DOHH2 (cell line): ENCODE data around the gene KL.

Experiments used
- H3F3A ChIP-seq: fragments of 200-600 bp; sonication (generic), shearing (Covaris generic); 2 replicates; pipeline ENCODE4 v1.6.0; 2016; ENCODE audit warnings: antibody characterized with exemption, mild to moderate bottlenecking; ENCODE audit not compliant: control insufficient read depth, insufficient read depth
- H3K27ac ChIP-seq: fragments of 200-600 bp; sonication (generic); 2 replicates; pipeline ENCODE4 v1.5.1; 2014; ENCODE audit warnings: low read depth, mild to moderate bottlenecking, low read length, moderate library complexity
- H3K27me3 ChIP-seq: fragments of 200-600 bp; sonication (generic); 2 replicates; pipeline ENCODE4 v1.6.1; 2014; ENCODE audit warnings: mild to moderate bottlenecking, low read length, mixed read lengths; ENCODE audit not compliant: control insufficient read depth
- H3K36me3 ChIP-seq: fragments of 200-600 bp; sonication (generic); 2 replicates; pipeline ENCODE4 v1.6.1; 2014; ENCODE audit warnings: mild to moderate bottlenecking, low read length, moderate library complexity, mixed read lengths; ENCODE audit not compliant: control insufficient read depth
- H3K4me1 ChIP-seq: fragments of 200-600 bp; sonication (generic); 2 replicates; pipeline ENCODE4 v1.6.1; 2014; ENCODE audit warnings: mild to moderate bottlenecking, low read length, mixed read lengths; ENCODE audit not compliant: control insufficient read depth
- H3K4me2 ChIP-seq: fragments of 200-600 bp; sonication (generic); 2 replicates; pipeline ENCODE4 v1.6.0; 2014; ENCODE audit warnings: mild to moderate bottlenecking, low read length, moderate library complexity
- H3K4me3 ChIP-seq: fragments of 200-600 bp; sonication (generic); 2 replicates; pipeline ENCODE4 v1.5.1; 2014; ENCODE audit warnings: mild to moderate bottlenecking, low read length, mixed read lengths
- H3K79me2 ChIP-seq: fragments of 200-600 bp; sonication (generic); 2 replicates; pipeline ENCODE4 v1.6.1; 2014; ENCODE audit warnings: mild to moderate bottlenecking, low read length, mixed read lengths; ENCODE audit not compliant: control insufficient read depth
- H3K9me2 ChIP-seq: fragments of 200-600 bp; sonication (generic); replicated peaks from 2 replicates; pipeline ENCODE4 v1.6.1; 2014; ENCODE audit warnings: mild to moderate bottlenecking, low read length, mixed read lengths; ENCODE audit not compliant: control insufficient read depth
- H3K9me3 ChIP-seq: fragments of 200-600 bp; sonication (generic); 2 replicates; pipeline ENCODE4 v1.6.1; 2014; ENCODE audit warnings: antibody characterized with exemption, low read length, mixed read lengths; ENCODE audit not compliant: control insufficient read depth, insufficient read depth
- H4K20me1 ChIP-seq: fragments of 200-600 bp; sonication (generic); 2 replicates; pipeline ENCODE4 v1.6.0; 2014; ENCODE audit warnings: low read depth, mild to moderate bottlenecking, antibody characterized with exemption, low read length, moderate library complexity; ENCODE audit not compliant: control insufficient read depth, insufficient read depth
- CTCF ChIP-seq: fragments of 200-600 bp; sonication (generic); IDR thresholded peaks from one replicate; pipeline ENCODE4 v1.5.1; 2014; ENCODE audit warnings: antibody characterized with exemption, mild to moderate bottlenecking, low read depth, low read length; ENCODE audit not compliant: poor library complexity, severe bottlenecking
- EZH2phosphoT487 ChIP-seq: fragments of 200-600 bp; sonication (generic); IDR thresholded peaks from 2 replicates; pipeline ENCODE4 v1.6.1; 2017; ENCODE audit warnings: borderline replicate concordance, mild to moderate bottlenecking, antibody characterized with exemption, low read length, moderate library complexity, mixed read lengths

Gene KL

GRCh38 chr13:33003458-33004019 is 12.7 kb upstream of the KL start:
- Histone ChIP-seq H3K4me1 (no peaks in the 10 kb centered on the region), H3K4me2 (no peak overlapping the region), H4K20me1 (no peaks in the 10 kb centered on the region), H3K27me3 (no peaks in the 10 kb centered on the region), H3F3A (no peaks in the 10 kb centered on the region), H3K9me2 (no peaks in the 10 kb centered on the region), H3K79me2 (no peaks in the 10 kb centered on the region), H3K9me3 (no peaks in the 10 kb centered on the region), H3K27ac (no peak overlapping the region), H3K36me3 (no peaks in the 10 kb centered on the region), H3K4me3 (no peak overlapping the region)
- no peak for TF ChIP-seq CTCF
- no peak for TF ChIP-seq EZH2phosphoT487

GRCh38 chr13:33004511-33004910 is 11.7 kb upstream of the KL start:
- no peak overlapping the region for H3K4me3 ChIP-seq
- H3K79me2 ChIP-seq, result no peaks in the 10 kb centered on the region
- no peaks in the 10 kb centered on the region for H3K4me1 ChIP-seq
- no peak overlapping the region for H3K4me2 ChIP-seq
- H4K20me1 ChIP-seq, result no peaks in the 10 kb centered on the region
- no peaks in the 10 kb centered on the region for H3K27me3 ChIP-seq
- TF ChIP-seq EZH2phosphoT487, result no peak
- TF ChIP-seq CTCF, result no peak
- no peaks in the 10 kb centered on the region for H3K9me2 ChIP-seq
- H3K36me3 ChIP-seq, result no peaks in the 10 kb centered on the region
- H3K27ac ChIP-seq, result no peak overlapping the region
- H3F3A ChIP-seq, result no peaks in the 10 kb centered on the region
- no peaks in the 10 kb centered on the region for H3K9me3 ChIP-seq

GRCh38 chr13:33006134-33006533 is 10.1 kb upstream of the KL start:
- Histone ChIP-seq H3K36me3 (no peaks in the 10 kb centered on the region), H3F3A (no peaks in the 10 kb centered on the region), H4K20me1 (no peaks in the 10 kb centered on the region), H3K4me2 (no peak overlapping the region), H3K79me2 (no peaks in the 10 kb centered on the region), H3K9me2 (no peaks in the 10 kb centered on the region), H3K9me3 (no peaks in the 10 kb centered on the region), H3K27me3 (no peaks in the 10 kb centered on the region), H3K4me3 (no peak overlapping the region), H3K4me1 (no peaks in the 10 kb centered on the region), H3K27ac (no peak overlapping the region)
- no peak for TF ChIP-seq EZH2phosphoT487
- no peak for TF ChIP-seq CTCF

- Histone ChIP-seq H3K9me3 (no peaks in the 10 kb centered on the region), H3K79me2 (no peaks in the 10 kb centered on the region), H3K4me3 (no peak overlapping the region), H3K36me3 (no peaks in the 10 kb centered on the region), H3K9me2 (no peaks in the 10 kb centered on the region), H3K27ac (no peak overlapping the region), H4K20me1 (no peaks in the 10 kb centered on the region), H3K4me1 (no peaks in the 10 kb centered on the region), H3K27me3 (no peaks in the 10 kb centered on the region), H3K4me2 (no peak overlapping the region), H3F3A (no peaks in the 10 kb centered on the region)
- TF ChIP-seq EZH2phosphoT487 (no peak), CTCF (no peak)
These were observed 9.6 kb upstream of the KL start for GRCh38 chr13:33006638-33007037.
